HepG2 (cell line): ENCODE measurements around the gene LRPAP1.
"Not testable (repeated sequence)": the region's sequence is repeated elsewhere in the genome, so short reads cannot be mapped to it uniquely, and the experiment has no call there.

Source experiments
- ARNT ChIP-seq: fragments of 450-650 bp; IDR thresholded peaks from 2 replicates; pipeline ENCODE4 v1.6.1; 2017
- ATF7 ChIP-seq, 2 experiments: fragments of 450-650 bp in 1 of 2; sonication (generic) in 1 of 2; formaldehyde crosslinking in 1 of 2; IDR thresholded peaks; 2 replicates each; pipeline versions ENCODE4 v1.4.0 to v1.6.1; 2016 to 2020; ENCODE audit warnings: antibody characterized with exemption in 1 of 2, mild to moderate bottlenecking in 1 of 2, missing genetic modification reagents in 1 of 2
- BHLHE40 ChIP-seq: IDR thresholded peaks from 2 replicates; pipeline ENCODE4 v1.6.1; 2011; ENCODE audit warnings: low read length, improper control_type of control experiment
- FOXJ3 ChIP-seq: sonication (generic); formaldehyde crosslinking; IDR thresholded peaks from 2 replicates; pipeline ENCODE4 v1.4.0; 2020; ENCODE audit warnings: missing genetic modification reagents, mild to moderate bottlenecking, borderline replicate concordance
- FOXK1 ChIP-seq: sonication (generic); formaldehyde crosslinking; IDR thresholded peaks from 2 replicates; pipeline ENCODE4 v1.4.0; 2020; ENCODE audit warnings: low read depth, missing genetic modification reagents, borderline replicate concordance
- ISL2 ChIP-seq: sonication (generic); formaldehyde crosslinking; IDR thresholded peaks from 2 replicates; pipeline ENCODE4 v1.5.0; 2020; ENCODE audit warnings: missing genetic modification reagents
- RAD21 ChIP-seq: fragments of 450-650 bp; formaldehyde crosslinking; IDR thresholded peaks from 2 replicates; pipeline ENCODE4 v1.5.0; 2020; ENCODE audit warnings: mild to moderate bottlenecking
- SALL2 ChIP-seq: sonication (generic); formaldehyde crosslinking; IDR thresholded peaks from 2 replicates; pipeline ENCODE4 v1.8.1; 2023; ENCODE audit warnings: mild to moderate bottlenecking, missing genetic modification reagents, inconsistent platforms
- SP2 ChIP-seq: sonication (generic); formaldehyde crosslinking; IDR thresholded peaks from 2 replicates; pipeline ENCODE4 v1.5.1; 2020; ENCODE audit warnings: mild to moderate bottlenecking, missing genetic modification reagents
- ZNF331 ChIP-seq: sonication (generic); formaldehyde crosslinking; IDR thresholded peaks from 2 replicates; pipeline ENCODE4 v1.4.0; 2020; ENCODE audit warnings: missing genetic modification reagents
- TF ChIP-seq, protein P1 (sequence below): sonication (generic); formaldehyde crosslinking; IDR thresholded peaks from 2 replicates; pipeline ENCODE4 v1.5.0; 2020; ENCODE audit warnings: mild to moderate bottlenecking, missing genetic modification reagents, moderate library complexity
- TF ChIP-seq, protein P2 (sequence below): sonication (generic); formaldehyde crosslinking; IDR thresholded peaks from 2 replicates; pipeline ENCODE4 v1.8.0; 2022; ENCODE audit warnings: missing genetic modification reagents, mild to moderate bottlenecking, borderline replicate concordance
- TF ChIP-seq, protein P3 (sequence below): sonication (generic); formaldehyde crosslinking; IDR thresholded peaks from 2 replicates; pipeline ENCODE4 v1.8.0; 2022; ENCODE audit warnings: missing genetic modification reagents, mild to moderate bottlenecking, inconsistent platforms, borderline replicate concordance
- TF ChIP-seq, protein P4 (sequence below): sonication (generic); formaldehyde crosslinking; IDR thresholded peaks from 2 replicates; pipeline ENCODE4 v1.4.0; 2020; ENCODE audit warnings: mild to moderate bottlenecking, missing genetic modification reagents

DNA sequence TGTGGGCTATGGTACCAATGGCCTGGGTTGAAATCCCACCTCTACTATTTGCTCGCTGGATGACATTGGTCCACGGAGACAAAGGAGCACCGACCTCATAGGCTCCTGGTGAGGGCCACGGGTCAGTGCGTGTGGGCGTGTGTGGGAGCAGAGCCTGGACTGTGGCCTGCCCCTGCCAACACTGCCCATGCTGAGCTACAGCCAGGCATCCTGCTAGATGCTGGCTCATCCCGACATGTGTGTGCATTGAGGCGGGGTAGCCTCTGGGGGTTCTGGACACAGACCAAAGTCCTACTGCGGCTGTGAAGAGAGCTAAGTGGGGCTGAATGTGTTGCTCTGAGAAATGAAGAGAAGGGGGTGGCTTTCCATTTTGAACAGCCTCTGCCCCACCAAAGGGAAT is 48.6 kb upstream of the LRPAP1 start:
- not testable (repeated sequence) for TF ChIP-seq ARNT; ISL2; FOXJ3 (CRISPR knock-in tag); ATF7 (IDR thresholded peaks at IDR 0.05); ATF7 (CRISPR knock-in tag; IDR thresholded peaks at IDR 0.05); FOXK1 (CRISPR knock-in tag); SP2 (CRISPR knock-in tag); ZNF331 (CRISPR knock-in tag); RAD21 (CRISPR knock-in tag); BHLHE40; SALL2 (CRISPR knock-in tag)
- TF ChIP-seq, protein P1, sequence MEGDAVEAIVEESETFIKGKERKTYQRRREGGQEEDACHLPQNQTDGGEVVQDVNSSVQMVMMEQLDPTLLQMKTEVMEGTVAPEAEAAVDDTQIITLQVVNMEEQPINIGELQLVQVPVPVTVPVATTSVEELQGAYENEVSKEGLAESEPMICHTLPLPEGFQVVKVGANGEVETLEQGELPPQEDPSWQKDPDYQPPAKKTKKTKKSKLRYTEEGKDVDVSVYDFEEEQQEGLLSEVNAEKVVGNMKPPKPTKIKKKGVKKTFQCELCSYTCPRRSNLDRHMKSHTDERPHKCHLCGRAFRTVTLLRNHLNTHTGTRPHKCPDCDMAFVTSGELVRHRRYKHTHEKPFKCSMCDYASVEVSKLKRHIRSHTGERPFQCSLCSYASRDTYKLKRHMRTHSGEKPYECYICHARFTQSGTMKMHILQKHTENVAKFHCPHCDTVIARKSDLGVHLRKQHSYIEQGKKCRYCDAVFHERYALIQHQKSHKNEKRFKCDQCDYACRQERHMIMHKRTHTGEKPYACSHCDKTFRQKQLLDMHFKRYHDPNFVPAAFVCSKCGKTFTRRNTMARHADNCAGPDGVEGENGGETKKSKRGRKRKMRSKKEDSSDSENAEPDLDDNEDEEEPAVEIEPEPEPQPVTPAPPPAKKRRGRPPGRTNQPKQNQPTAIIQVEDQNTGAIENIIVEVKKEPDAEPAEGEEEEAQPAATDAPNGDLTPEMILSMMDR (CRISPR knock-in tag), result not testable (repeated sequence)
- TF ChIP-seq, protein P2, sequence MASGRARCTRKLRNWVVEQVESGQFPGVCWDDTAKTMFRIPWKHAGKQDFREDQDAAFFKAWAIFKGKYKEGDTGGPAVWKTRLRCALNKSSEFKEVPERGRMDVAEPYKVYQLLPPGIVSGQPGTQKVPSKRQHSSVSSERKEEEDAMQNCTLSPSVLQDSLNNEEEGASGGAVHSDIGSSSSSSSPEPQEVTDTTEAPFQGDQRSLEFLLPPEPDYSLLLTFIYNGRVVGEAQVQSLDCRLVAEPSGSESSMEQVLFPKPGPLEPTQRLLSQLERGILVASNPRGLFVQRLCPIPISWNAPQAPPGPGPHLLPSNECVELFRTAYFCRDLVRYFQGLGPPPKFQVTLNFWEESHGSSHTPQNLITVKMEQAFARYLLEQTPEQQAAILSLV (CRISPR knock-in tag), result not testable (repeated sequence)
- TF ChIP-seq, protein P3, sequence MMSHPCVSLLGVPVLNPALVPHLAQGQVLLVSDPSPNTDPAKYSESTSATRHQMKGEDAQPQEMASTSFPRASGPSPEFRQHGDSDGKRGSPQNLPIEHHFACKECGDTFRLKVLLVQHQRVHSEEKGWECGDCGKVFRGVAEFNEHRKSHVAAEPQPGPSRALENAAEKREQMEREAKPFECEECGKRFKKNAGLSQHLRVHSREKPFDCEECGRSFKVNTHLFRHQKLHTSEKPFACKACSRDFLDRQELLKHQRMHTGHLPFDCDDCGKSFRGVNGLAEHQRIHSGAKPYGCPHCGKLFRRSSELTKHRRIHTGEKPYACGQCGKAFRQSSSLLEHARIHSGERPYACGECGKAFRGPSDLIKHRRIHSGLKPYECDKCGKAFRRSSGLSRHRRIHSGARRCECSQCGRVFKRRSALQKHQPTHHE (CRISPR knock-in tag), result not testable (repeated sequence)
- TF ChIP-seq, protein P4, sequence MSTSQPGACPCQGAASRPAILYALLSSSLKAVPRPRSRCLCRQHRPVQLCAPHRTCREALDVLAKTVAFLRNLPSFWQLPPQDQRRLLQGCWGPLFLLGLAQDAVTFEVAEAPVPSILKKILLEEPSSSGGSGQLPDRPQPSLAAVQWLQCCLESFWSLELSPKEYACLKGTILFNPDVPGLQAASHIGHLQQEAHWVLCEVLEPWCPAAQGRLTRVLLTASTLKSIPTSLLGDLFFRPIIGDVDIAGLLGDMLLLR (CRISPR knock-in tag), result not testable (repeated sequence)
